Measurements from ENCODE around the gene AOAH.

DNA sequence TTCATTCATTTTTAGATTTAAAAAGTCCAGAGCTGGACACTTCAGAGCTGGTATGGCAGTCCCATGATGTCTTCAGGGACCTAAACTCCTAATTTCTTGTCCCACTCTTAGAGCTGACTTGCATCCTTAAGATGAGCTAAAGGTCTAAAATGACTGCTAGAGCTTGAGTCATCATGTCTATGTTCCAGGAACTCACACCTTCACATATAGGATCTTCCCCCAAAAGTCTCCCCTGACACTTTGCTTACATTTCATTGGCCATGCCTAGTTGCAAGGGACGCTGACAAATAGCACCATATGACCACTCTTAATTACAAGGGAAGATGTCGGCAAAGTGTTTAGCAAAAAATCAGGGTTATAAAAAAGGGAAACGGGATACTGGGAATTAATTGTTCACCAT lies 10.4 kb upstream of the AOAH start:
- TF ChIP-seq, protein P1, sequence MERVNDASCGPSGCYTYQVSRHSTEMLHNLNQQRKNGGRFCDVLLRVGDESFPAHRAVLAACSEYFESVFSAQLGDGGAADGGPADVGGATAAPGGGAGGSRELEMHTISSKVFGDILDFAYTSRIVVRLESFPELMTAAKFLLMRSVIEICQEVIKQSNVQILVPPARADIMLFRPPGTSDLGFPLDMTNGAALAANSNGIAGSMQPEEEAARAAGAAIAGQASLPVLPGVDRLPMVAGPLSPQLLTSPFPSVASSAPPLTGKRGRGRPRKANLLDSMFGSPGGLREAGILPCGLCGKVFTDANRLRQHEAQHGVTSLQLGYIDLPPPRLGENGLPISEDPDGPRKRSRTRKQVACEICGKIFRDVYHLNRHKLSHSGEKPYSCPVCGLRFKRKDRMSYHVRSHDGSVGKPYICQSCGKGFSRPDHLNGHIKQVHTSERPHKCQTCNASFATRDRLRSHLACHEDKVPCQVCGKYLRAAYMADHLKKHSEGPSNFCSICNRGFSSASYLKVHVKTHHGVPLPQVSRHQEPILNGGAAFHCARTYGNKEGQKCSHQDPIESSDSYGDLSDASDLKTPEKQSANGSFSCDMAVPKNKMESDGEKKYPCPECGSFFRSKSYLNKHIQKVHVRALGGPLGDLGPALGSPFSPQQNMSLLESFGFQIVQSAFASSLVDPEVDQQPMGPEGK (CRISPR knock-in tag; IDR thresholded peaks at IDR 0.05; ENCODE audit: borderline replicate concordance), result no peak
- no peak for TF ChIP-seq SNAI2 (CRISPR knock-in tag; IDR thresholded peaks at IDR 0.05)
- no peak for TF ChIP-seq ISL1 (CRISPR knock-in tag; IDR thresholded peaks at IDR 0.05)
- no peak for TF ChIP-seq BACH2 (CRISPR knock-in tag; IDR thresholded peaks at IDR 0.05; ENCODE audit: borderline replicate concordance)
- no peak for TF ChIP-seq PPARA (CRISPR knock-in tag; IDR thresholded peaks at IDR 0.05; ENCODE audit: borderline replicate concordance)

All from SK-N-SH treated with all-trans-retinoic acid at 6 μM for 48 hours (cell line).